ENCODE data around the gene GOLGA8S.
"Not testable (repeated sequence)": the region's sequence is repeated elsewhere in the genome, so short reads cannot be mapped to it uniquely, and the experiment has no call there.

GOLGA8S gene

DNA sequence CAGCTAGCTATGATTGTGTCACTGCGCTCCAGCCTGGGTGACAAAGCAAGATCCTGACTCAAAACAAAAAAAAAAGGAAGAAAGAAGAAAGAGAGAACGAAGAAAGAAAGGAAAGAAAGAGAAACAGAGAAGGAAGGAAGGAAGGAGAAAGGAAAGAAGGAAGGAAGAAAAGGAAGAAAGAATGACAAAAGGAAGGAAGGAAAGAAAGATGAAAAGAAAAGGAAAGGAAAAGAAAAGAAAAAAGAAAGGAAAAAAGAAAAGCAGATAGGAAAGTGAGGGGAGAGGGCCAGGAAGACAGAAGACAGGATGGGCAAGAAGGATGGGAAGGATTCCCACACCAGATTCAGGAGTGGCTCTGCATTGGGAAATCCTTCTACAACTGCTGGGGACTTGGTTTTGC, 47.6 kb downstream of the GOLGA8S start:
- TF ChIP-seq, protein P1, sequence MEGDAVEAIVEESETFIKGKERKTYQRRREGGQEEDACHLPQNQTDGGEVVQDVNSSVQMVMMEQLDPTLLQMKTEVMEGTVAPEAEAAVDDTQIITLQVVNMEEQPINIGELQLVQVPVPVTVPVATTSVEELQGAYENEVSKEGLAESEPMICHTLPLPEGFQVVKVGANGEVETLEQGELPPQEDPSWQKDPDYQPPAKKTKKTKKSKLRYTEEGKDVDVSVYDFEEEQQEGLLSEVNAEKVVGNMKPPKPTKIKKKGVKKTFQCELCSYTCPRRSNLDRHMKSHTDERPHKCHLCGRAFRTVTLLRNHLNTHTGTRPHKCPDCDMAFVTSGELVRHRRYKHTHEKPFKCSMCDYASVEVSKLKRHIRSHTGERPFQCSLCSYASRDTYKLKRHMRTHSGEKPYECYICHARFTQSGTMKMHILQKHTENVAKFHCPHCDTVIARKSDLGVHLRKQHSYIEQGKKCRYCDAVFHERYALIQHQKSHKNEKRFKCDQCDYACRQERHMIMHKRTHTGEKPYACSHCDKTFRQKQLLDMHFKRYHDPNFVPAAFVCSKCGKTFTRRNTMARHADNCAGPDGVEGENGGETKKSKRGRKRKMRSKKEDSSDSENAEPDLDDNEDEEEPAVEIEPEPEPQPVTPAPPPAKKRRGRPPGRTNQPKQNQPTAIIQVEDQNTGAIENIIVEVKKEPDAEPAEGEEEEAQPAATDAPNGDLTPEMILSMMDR (IDR thresholded peaks at IDR 0.05; ENCODE audit: unreplicated experiment in 3 of 3) = no peak
- H3K36me3 Mint-ChIP-seq (ENCODE audit: low read depth) = no peaks in the 10 kb centered on the region
- H3K27me3 Mint-ChIP-seq (ENCODE audit: low read depth) = peaks cover 4% of the 10 kb centered on the region
- H3K27ac Mint-ChIP-seq = no peak overlapping the region
- H3K4me3 Mint-ChIP-seq = no peak overlapping the region
- no peaks in the 10 kb centered on the region for H3K4me1 Mint-ChIP-seq
- H3K9me3 Mint-ChIP-seq = peaks cover 26% of the 10 kb centered on the region

DNA sequence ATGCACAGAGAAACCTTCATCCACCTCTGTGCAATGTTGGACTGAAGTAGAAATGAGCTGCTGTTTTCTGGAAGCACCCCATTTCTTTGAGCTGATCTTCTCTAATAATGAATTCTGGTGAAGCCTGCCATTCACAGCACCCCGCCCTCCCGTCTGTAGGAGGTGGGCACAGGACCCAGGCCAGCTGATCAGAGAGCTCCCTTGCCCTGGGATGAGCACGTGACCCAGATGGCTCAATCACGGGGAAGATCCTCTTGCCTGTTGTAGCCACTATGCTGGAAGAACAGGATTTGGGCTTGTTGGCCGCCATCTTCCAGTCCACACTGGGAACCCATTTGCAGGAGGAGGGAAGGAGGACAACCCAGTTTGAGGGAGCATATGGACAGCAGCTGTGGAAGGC, 48.0 kb downstream of the GOLGA8S start:
- Mint-ChIP-seq H3K36me3 (ENCODE audit: low read depth) (no peaks in the 10 kb centered on the region), H3K4me3 (no peak overlapping the region), H3K4me1 (no peaks in the 10 kb centered on the region), H3K9me3 (peaks cover 26% of the 10 kb centered on the region), H3K27me3 (ENCODE audit: low read depth) (peaks cover 4% of the 10 kb centered on the region), H3K27ac (no peak overlapping the region)
- TF ChIP-seq, protein P1 (IDR thresholded peaks at IDR 0.05; ENCODE audit: unreplicated experiment in 3 of 3) = no peak

DNA sequence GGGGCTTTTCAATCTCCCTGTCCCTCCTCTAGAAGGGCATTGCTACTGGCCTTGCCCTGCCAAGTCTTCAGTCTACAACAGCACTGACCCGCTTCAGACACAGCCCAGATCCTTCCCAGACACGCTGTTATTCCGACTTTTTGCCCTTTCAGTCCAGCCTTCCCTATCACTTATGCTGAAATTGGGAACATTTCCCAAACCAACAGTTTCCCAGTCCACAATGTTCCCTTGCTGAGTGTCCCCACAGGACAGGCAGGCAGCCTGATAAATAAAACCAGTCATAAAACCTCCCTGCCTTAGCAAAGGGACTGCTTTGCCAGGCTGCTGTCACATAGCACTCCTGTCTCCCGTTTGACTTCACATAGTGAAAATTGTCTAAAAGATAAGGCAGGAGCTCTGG, 49.0 kb downstream of the GOLGA8S start:
- Mint-ChIP-seq H3K27ac (no peak overlapping the region), H3K4me3 (no peak overlapping the region)
- TF ChIP-seq, protein P1 (IDR thresholded peaks at IDR 0.05; ENCODE audit: unreplicated experiment in 3 of 3) = no peak

DNA sequence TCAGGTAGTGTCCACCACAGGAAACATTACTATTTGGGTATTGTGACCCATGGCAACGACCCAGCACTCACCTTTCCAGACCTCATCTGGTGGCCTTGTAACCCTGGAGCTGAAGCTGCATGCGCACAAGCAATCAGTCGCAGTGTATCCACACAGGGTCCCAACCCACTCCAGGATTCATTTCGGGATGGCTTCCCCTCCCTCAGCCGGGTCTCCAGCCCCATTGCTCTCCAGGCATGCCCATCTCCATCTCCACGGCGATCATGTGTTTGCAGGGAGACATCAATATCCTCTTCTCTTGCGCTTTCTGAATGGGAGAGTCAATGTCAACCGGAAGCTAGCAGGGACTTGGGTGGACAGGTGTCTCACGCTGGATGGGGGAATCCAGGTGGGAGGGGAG, 57.3 kb downstream of the GOLGA8S start:
- Mint-ChIP-seq H3K9me3 (peaks cover 21% of the 10 kb centered on the region), H3K27me3 (ENCODE audit: low read depth) (no peaks in the 10 kb centered on the region), H3K36me3 (ENCODE audit: low read depth) (no peaks in the 10 kb centered on the region), H3K4me3 (no peak overlapping the region), H3K4me1 (no peaks in the 10 kb centered on the region), H3K27ac (no peak overlapping the region)
- TF ChIP-seq, protein P1 (IDR thresholded peaks at IDR 0.05; ENCODE audit: unreplicated experiment in 3 of 3) = no peak

More for the DNA sequence above, 49.0 kb downstream of the GOLGA8S start:
- Mint-ChIP-seq H3K9me3 (peaks cover 28% of the 10 kb centered on the region), H3K36me3 (ENCODE audit: low read depth) (no peaks in the 10 kb centered on the region), H3K27me3 (ENCODE audit: low read depth) (peaks cover 4% of the 10 kb centered on the region), H3K4me1 (no peaks in the 10 kb centered on the region)

DNA sequence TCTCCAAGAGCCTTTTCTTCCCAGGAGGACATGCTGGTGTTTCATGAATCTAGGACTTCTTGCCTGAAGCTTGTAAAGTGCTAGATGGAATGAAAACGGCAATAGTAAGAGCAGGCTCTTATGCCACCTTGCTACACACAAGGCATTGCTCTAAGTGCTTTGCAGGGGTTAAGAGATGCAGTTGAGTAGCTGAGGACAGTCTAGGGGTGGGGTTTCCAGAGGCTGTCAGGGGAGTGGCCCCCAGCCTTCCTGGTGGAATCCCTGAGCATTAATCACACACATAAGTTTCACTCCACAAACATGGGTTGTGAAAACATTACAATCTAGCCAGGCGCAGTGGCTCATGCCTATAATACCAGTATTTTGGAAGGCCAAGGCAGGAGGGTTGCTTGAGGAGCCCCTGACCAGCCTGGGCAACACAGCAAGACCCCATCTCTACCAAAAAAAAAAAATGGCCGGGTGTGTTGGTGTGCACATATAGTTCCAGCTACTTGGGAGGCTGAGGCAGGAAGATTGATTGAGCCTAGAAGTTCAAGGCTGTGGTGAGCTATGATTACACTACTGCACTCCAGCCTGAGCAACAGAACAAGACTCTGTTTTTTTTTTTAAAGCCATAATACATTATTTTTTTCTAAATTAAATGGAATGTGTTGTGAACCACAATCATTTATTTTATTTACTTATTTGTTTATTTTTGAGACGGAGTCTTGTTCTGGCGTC, 58.5 kb downstream of the GOLGA8S start:
- H3K4me1 Mint-ChIP-seq = not testable (repeated sequence)

More for the DNA sequence above, 58.5 kb downstream of the GOLGA8S start:
- not testable (repeated sequence) for H3K27ac Mint-ChIP-seq; H3K27me3 Mint-ChIP-seq (ENCODE audit: low read depth); H3K4me3 Mint-ChIP-seq; H3K36me3 Mint-ChIP-seq (ENCODE audit: low read depth)
- H3K9me3 Mint-ChIP-seq = peaks cover 18% of the 10 kb centered on the region
